HEK293 (cell line): ENCODE data around the gene RAB10.

Experiments used
- CTCF ChIP-seq: fragments of 450-650 bp; formaldehyde crosslinking; IDR thresholded peaks from 2 replicates; pipeline ENCODE4 v1.5.1; 2016; ENCODE audit warnings: missing biosample characterization, missing genetic modification characterization
- GLI4 ChIP-seq: fragments of 450-650 bp; formaldehyde crosslinking; IDR thresholded peaks from 2 replicates; pipeline ENCODE4 v1.5.1; 2016; ENCODE audit warnings: missing biosample characterization, missing genetic modification characterization
- KLF7 ChIP-seq: fragments of 450-650 bp; formaldehyde crosslinking; IDR thresholded peaks from 2 replicates; pipeline ENCODE4 v1.5.1; 2016; ENCODE audit warnings: missing biosample characterization, missing genetic modification characterization, borderline replicate concordance
- ZBTB1 ChIP-seq: fragments of 450-650 bp; formaldehyde crosslinking; IDR thresholded peaks from 2 replicates; pipeline ENCODE4 v1.5.1; 2016; ENCODE audit warnings: missing biosample characterization, missing genetic modification characterization
- ZNF169 ChIP-seq: fragments of 450-650 bp; formaldehyde crosslinking; IDR thresholded peaks from 2 replicates; pipeline ENCODE4 v1.5.1; 2016; ENCODE audit warnings: missing biosample characterization, missing genetic modification characterization
- ZNF175 ChIP-seq: fragments of 450-650 bp; formaldehyde crosslinking; IDR thresholded peaks from 2 replicates; pipeline ENCODE4 v1.5.1; 2016; ENCODE audit warnings: missing biosample characterization, missing genetic modification characterization
- ZNF23 ChIP-seq: fragments of 450-650 bp; formaldehyde crosslinking; IDR thresholded peaks from 2 replicates; pipeline ENCODE4 v1.5.1; 2016; ENCODE audit warnings: missing biosample characterization, missing genetic modification characterization, borderline replicate concordance
- ZNF24 ChIP-seq: fragments of 450-650 bp; formaldehyde crosslinking; IDR thresholded peaks from 2 replicates; pipeline ENCODE4 v1.5.1; 2016; ENCODE audit warnings: missing biosample characterization, missing genetic modification characterization
- ZNF335 ChIP-seq: fragments of 450-650 bp; formaldehyde crosslinking; conservative IDR thresholded peaks from 2 replicates; pipeline ENCODE4 v1.5.1; 2016; ENCODE audit warnings: missing biosample characterization, missing genetic modification characterization
- ZNF354C ChIP-seq: fragments of 450-650 bp; formaldehyde crosslinking; IDR thresholded peaks from 2 replicates; pipeline ENCODE4 v1.5.1; 2016; ENCODE audit warnings: missing biosample characterization, missing genetic modification characterization, low read depth, borderline replicate concordance
- ZNF544 ChIP-seq: fragments of 450-650 bp; formaldehyde crosslinking; IDR thresholded peaks from 2 replicates; pipeline ENCODE4 v1.5.0; 2017; ENCODE audit warnings: missing biosample characterization, missing genetic modification characterization
- ZNF747 ChIP-seq: fragments of 450-650 bp; formaldehyde crosslinking; IDR thresholded peaks from 2 replicates; pipeline ENCODE4 v1.5.1; 2016; ENCODE audit warnings: missing biosample characterization, missing genetic modification characterization
- ZSCAN30 ChIP-seq: fragments of 450-650 bp; IDR thresholded peaks from 2 replicates; pipeline ENCODE4 v1.5.1; 2018; ENCODE audit warnings: missing biosample characterization, mild to moderate bottlenecking, missing genetic modification characterization, moderate library complexity

DNA sequence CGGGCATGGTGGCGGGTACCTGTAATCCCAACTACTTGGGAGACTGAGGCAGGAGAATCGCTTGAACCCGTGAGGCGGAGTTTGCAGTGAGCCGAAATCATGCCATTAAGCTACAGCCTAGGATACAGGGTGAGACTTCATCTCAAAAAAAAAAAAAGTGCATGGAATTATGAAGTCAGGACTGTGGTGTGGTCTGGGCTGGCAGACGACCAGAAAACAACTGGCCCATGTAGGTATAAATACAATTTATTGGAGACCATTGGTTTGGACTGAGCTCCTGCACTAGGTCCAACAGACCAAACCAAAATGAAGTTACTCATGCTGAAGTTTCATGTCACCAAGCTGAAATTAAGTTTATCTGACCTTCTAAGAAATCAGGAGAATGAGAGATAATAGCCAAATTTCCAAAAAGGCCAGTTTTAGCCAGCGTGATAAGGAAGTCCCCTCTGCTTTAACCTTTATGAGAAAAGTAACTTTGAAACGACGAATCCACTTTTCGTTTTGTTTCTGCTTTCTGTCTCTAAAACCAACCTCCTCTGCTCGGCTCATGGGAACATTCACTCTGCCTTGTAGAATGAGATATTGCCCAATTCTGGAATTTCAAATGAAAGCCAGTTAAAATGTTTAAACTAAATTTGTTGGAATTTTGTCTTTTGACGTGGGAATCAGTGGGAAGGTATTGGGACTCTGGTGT, 17.7 kb upstream of the RAB10 start:
- TF ChIP-seq GLI4 (no peak), ZSCAN30 (tag by site-specific recombination) (no peak), KLF7 (no peak), CTCF (tag by site-specific recombination) (no peak), ZNF169 (tag by site-specific recombination) (no peak), ZNF544 (no peak), ZNF23 (no peak), ZNF747 (tag by site-specific recombination) (no peak), ZNF175 (no peak), ZNF24 (tag by site-specific recombination) (no peak), ZNF335 (tag by site-specific recombination) (no peak), ZBTB1 (no peak), ZNF354C (tag by site-specific recombination) (no peak)
